ENCODE data around the gene ACAP3. TPM values are rescaled to one million over a fixed set of nuclear protein-coding genes. Genes with fewer than 3 reads are reported as not detected.

ACAP3 gene
- total RNA-seq, 1 donor from 2014 or later = 97.3 TPM

DNA sequence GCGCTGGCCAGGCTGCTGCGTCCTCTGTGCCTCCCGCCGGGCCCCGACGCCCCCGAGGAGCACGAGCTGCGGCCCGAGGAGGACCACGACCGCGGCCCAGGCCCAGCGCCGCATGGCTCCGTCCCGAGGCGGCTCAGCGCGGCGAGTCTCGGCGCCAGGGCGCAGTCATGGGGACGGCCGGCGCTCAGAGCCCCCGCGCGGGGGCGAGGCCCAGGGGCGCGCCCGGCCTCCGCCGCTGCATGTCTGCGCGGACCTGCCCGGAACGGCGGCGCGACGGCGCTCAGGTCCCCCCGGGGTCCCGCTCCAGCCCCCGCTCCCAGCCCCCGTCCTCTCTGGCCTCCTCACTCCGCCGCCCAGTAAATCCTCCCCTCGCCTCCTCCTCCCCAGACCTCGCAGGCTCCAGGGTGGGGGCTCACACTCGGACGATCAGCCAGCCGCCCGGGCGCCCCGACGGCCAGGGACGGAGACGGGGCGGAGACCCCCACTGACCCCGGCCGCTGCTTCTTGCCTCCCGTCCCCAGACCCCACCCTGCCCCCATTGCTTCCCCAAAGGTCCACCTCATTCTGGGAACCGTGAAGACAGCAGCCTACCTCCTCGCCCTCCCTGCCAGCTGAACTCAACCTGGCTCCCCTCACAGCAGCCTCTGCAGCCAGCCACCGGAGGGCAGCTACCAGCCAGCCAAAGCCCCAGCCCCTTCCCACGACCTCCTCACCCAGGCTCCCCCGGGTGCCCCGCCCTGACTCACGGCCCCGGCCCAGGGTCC, 61.0 kb downstream of the ACAP3 start, which contains the start of gene C1QTNF12:
TSS of gene C1QTNF12 (minus strand) at position 146 of the 764 bp plus-strand sequence. CDS start at position 114, 32 bp downstream.
- Mint-ChIP-seq H3K27me3 (ENCODE audit: low read depth) (peaks cover 12% of the 10 kb centered on the region), H3K4me3 (no peak within 1 kb of the TSS), H3K4me1 (peaks cover 2% of the 10 kb centered on the region), H3K9me3 (no peaks in the 10 kb centered on the region), H3K27ac (no peak within 1 kb of the TSS), H3K36me3 (peaks cover 1% of the 10 kb centered on the region)
- DNase-seq (ENCODE audit: low spot score in 2 of 2, unreplicated experiment in 2 of 2) = no peak
- TF ChIP-seq, protein P1, sequence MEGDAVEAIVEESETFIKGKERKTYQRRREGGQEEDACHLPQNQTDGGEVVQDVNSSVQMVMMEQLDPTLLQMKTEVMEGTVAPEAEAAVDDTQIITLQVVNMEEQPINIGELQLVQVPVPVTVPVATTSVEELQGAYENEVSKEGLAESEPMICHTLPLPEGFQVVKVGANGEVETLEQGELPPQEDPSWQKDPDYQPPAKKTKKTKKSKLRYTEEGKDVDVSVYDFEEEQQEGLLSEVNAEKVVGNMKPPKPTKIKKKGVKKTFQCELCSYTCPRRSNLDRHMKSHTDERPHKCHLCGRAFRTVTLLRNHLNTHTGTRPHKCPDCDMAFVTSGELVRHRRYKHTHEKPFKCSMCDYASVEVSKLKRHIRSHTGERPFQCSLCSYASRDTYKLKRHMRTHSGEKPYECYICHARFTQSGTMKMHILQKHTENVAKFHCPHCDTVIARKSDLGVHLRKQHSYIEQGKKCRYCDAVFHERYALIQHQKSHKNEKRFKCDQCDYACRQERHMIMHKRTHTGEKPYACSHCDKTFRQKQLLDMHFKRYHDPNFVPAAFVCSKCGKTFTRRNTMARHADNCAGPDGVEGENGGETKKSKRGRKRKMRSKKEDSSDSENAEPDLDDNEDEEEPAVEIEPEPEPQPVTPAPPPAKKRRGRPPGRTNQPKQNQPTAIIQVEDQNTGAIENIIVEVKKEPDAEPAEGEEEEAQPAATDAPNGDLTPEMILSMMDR (IDR thresholded peaks at IDR 0.05; ENCODE audit: unreplicated experiment) = no peak

- Mint-ChIP-seq H3K27me3 (ENCODE audit: low read depth) (peaks cover 12% of the 10 kb centered on the region), H3K36me3 (peaks cover under 1% of the 10 kb centered on the region), H3K4me1 (peaks cover under 1% of the 10 kb centered on the region), H3K27ac (no peak overlapping the region), H3K4me3 (no peak overlapping the region), H3K9me3 (no peaks in the 10 kb centered on the region)
- no peak for DNase-seq (ENCODE audit: low spot score in 2 of 2, unreplicated experiment in 2 of 2)
- TF ChIP-seq, protein P1 (IDR thresholded peaks at IDR 0.05; ENCODE audit: unreplicated experiment) = no peak
These were observed 61.7 kb downstream of the ACAP3 start for GRCh38 chr1:1245817-1246576.

GRCh38 chr1:1245178-1245816, 62.4 kb downstream of the ACAP3 start:
- H3K27me3 Mint-ChIP-seq (ENCODE audit: low read depth) = peaks cover 12% of the 10 kb centered on the region
- no peak overlapping the region for H3K4me3 Mint-ChIP-seq
- no peaks in the 10 kb centered on the region for H3K9me3 Mint-ChIP-seq
- no peaks in the 10 kb centered on the region for H3K4me1 Mint-ChIP-seq
- H3K27ac Mint-ChIP-seq = no peak overlapping the region
- H3K36me3 Mint-ChIP-seq = no peaks in the 10 kb centered on the region
- TF ChIP-seq, protein P1 (IDR thresholded peaks at IDR 0.05; ENCODE audit: unreplicated experiment) = no peak
- no peak for DNase-seq (ENCODE audit: low spot score in 2 of 2, unreplicated experiment in 2 of 2)

- no peak overlapping the region for H3K27ac Mint-ChIP-seq
- H3K27me3 Mint-ChIP-seq (ENCODE audit: low read depth) = peaks cover 12% of the 10 kb centered on the region
- no peak for DNase-seq (ENCODE audit: low spot score in 2 of 2, unreplicated experiment in 2 of 2)
- H3K4me3 Mint-ChIP-seq = no peak overlapping the region
- no peaks in the 10 kb centered on the region for H3K36me3 Mint-ChIP-seq
- no peaks in the 10 kb centered on the region for H3K4me1 Mint-ChIP-seq
- TF ChIP-seq, protein P1 (IDR thresholded peaks at IDR 0.05; ENCODE audit: unreplicated experiment) = no peak
- H3K9me3 Mint-ChIP-seq = no peaks in the 10 kb centered on the region
These were observed 63.4 kb downstream of the ACAP3 start for GRCh38 chr1:1244192-1244811.

DNA sequence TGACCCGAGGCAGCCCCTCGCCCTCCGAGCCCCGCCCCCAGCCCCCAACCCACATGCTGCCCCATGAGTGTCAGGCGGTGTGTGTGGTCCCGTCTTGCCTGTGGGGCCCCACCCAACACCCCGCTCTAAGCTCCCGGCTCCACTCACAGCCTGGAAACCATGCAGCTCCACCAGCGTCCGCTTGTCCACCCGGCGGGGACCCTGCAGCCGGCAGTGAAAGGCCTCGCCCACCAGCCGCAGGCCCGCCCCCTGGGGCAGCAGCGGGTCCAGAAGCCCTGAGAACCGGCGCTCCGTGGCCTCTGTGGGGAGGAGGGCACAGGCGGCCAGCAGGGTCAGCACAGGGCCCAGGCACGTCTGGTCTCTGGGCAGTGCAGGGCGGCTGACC, 63.9 kb downstream of the ACAP3 start:
- TF ChIP-seq, protein P1 (IDR thresholded peaks at IDR 0.05; ENCODE audit: unreplicated experiment) = no peak
- Mint-ChIP-seq H3K4me1 (peaks cover 2% of the 10 kb centered on the region), H3K4me3 (no peak overlapping the region), H3K9me3 (no peaks in the 10 kb centered on the region), H3K27me3 (ENCODE audit: low read depth) (peaks cover 12% of the 10 kb centered on the region), H3K27ac (no peak overlapping the region), H3K36me3 (no peaks in the 10 kb centered on the region)
- no peak for DNase-seq (ENCODE audit: low spot score in 2 of 2, unreplicated experiment in 2 of 2)
